Ovary (tissue), 9 donors: ENCODE data around the gene PCDHGC3. TPM values are rescaled to one million over a fixed set of nuclear protein-coding genes. Genes with fewer than 3 reads are reported as not detected.
A peak's percentile ranks its signal among the peaks of the same experiment; 100 is the strongest.

ENCODE experiments used
- DNase-seq, 5 donors: peaks; one replicate each; pipeline ENCODE4 v3.0.0-alpha.2; 2019 to 2020
- H3K27ac ChIP-seq, 2 donors: fragments of 200-600 bp; one replicate each; pipeline versions ENCODE4 v1.5.1 to v1.8.0; 2019 to 2022
- H3K27me3 ChIP-seq: fragments of 200-600 bp; one replicate; pipeline ENCODE4 v1.8.0; 2022
- H3K36me3 ChIP-seq: fragments of 200-600 bp; sonication (generic); one replicate; pipeline ENCODE4 v1.5.1; 2019
- H3K4me1 ChIP-seq: one replicate; pipeline ENCODE4 v1.8.1; 2013; ENCODE audit warnings: mild to moderate bottlenecking, moderate library complexity; ENCODE audit not compliant: insufficient read depth
- H3K4me3 ChIP-seq: fragments of 200-600 bp; sonication (generic); one replicate; pipeline ENCODE4 v1.5.1; 2017
- H3K9me3 ChIP-seq, 2 donors: fragments of 200-600 bp in 1 of 2; sonication (generic) in 1 of 2; one replicate each; pipeline versions ENCODE4 v1.5.1 to v1.8.1; 2013 to 2019; ENCODE audit warnings: mild to moderate bottlenecking in 1 of 2, moderate library complexity in 1 of 2
- CTCF ChIP-seq, 3 donors: fragments of 450-650 bp in 2 of 3; fragments of 200-600 bp in 1 of 3; IDR thresholded peaks; one replicate each; pipeline versions ENCODE4 v1.5.1 to v1.8.0; 2016 to 2022; ENCODE audit warnings: antibody characterized with exemption in 3 of 3, mild to moderate bottlenecking in 1 of 3
- EP300 ChIP-seq: sonication (generic); formaldehyde crosslinking; IDR thresholded peaks from one replicate; pipeline ENCODE4 v1.6.1; 2017; ENCODE audit warnings: antibody characterized with exemption
- POLR2A ChIP-seq: fragments of 450-650 bp; IDR thresholded peaks from one replicate; pipeline ENCODE4 v1.6.1; 2017; ENCODE audit warnings: antibody characterized with exemption, mild to moderate bottlenecking, moderate library complexity
- WGBS, 3 donors: extraction: QIAGEN DNeasy Blood & Tissue Kit in 1 of 3; methylation state at CpG; one replicate each; pipeline versions ENCODE4 v1.1.5 to v1.1.7; 2013 to 2017; 5-methylcytosine and 5-hydroxymethylcytosine counted together
- intact Hi-C, 4 donors: fragments of 100-400 bp; cut with DNase I; formaldehyde crosslinking; loops; one replicate each; pipeline versions ENCODE4 v1.11.0 to v1.15.1; 2022 to 2023
- polyA plus RNA-seq, 2 donors: library from polyadenylated mRNA; stranded (reverse); fragments of 200-250 nt in 1 of 2; fragments of 350-450 nt in 1 of 2; fragmentation: Illumina TruSeq in 1 of 2; extraction: RNeasy Lipid Tissue Mini Kit (QIAGEN cat#74804) in 1 of 2; gene quantifications; one replicate each; pipeline ENCODE4 v1.2.3, GENCODE V29; 2013 to 2014
- total RNA-seq, 7 donors: library from RNA; depleted of rRNA in 2 of 7; stranded (reverse); fragments of >200 nt in 2 of 7; fragmentation: NEBNext Ultra II Directional in 3 of 7; extraction: Animal tissue kit (Norgen Biotek cat#: 25700) in 3 of 7; gene quantifications; one replicate each; pipeline versions ENCODE4 v1.1.0 to v1.2.4, GENCODE V29; 2016 to 2023
- donor health status: DM: no; HTN: no; CAD: no; lungs with moderate emphysema.
- donor health status: DM: no; HTN: no; CAD: no.
- donor health status: Bipolar disorder and iron deficiency.
- donor health status: DM: yes; HTN: yes; CAD: no.
- donor health status: DM: no; HTN: no; CAD: no.
- donor health status: DM: yes; HTN: yes; CAD: no.

PCDHGC3 gene
- total and polyA plus RNA-seq, 9 donors, result 19.6 to 92.9 (median 67.7) TPM

GRCh38 chr5:141491323-141492167 lies 15.8 kb downstream of the PCDHGC3 start:
- intact Hi-C loops, result no loop called here
- peaks cover 4% of the 10 kb centered on the region for H3K4me1 ChIP-seq
- no peaks in the 10 kb centered on the region for H3K36me3 ChIP-seq
- WGBS, 3 donors, result 77 to 82% (median 80%) methylated on average over 62 to 66 of the region's 66 CpGs
- H3K27ac ChIP-seq, result no peak overlapping the region
- no peaks in the 10 kb centered on the region for H3K9me3 ChIP-seq
- TF ChIP-seq POLR2A (no peak), CTCF (IDR thresholded peaks at IDR 0.05) (no peak), EP300 (no peak)
- H3K4me3 ChIP-seq, result no peak overlapping the region
- no peak for DNase-seq
- H3K27me3 ChIP-seq, result no peaks in the 10 kb centered on the region

GRCh38 chr5:141492168-141492885 lies 16.6 kb downstream of the PCDHGC3 start:
- H3K27me3 ChIP-seq, result no peaks in the 10 kb centered on the region
- 82 to 86% (median 86%) methylated on average over 63 to 68 of the region's 68 CpGs for WGBS, 3 donors
- no peak for DNase-seq
- no peaks in the 10 kb centered on the region for H3K36me3 ChIP-seq
- peaks cover 4% of the 10 kb centered on the region for H3K4me1 ChIP-seq
- no peak overlapping the region for H3K4me3 ChIP-seq
- H3K27ac ChIP-seq, result no peak overlapping the region
- H3K9me3 ChIP-seq, result no peaks in the 10 kb centered on the region
- TF ChIP-seq POLR2A, result no peak
- no peak for TF ChIP-seq EP300
- intact Hi-C loops, result no loop called here

GRCh38 chr5:141493500-141494422 lies 18.0 kb downstream of the PCDHGC3 start:
- peaks cover 4% of the 10 kb centered on the region for H3K4me1 ChIP-seq
- intact Hi-C loops, result no loop called here
- H3K27ac ChIP-seq, result peak overlapping the region; percentile 21 to 38
- H3K4me3 ChIP-seq, result no peak overlapping the region
- H3K27me3 ChIP-seq, result no peaks in the 10 kb centered on the region
- no peak for TF ChIP-seq CTCF (IDR thresholded peaks at IDR 0.05)
- no peak for TF ChIP-seq POLR2A
- TF ChIP-seq EP300, result no peak
- DNase-seq, result no peak
- 58 to 69% (median 65%) methylated on average over 10 of the region's 10 CpGs for WGBS, 3 donors
- no peaks in the 10 kb centered on the region for H3K9me3 ChIP-seq
- no peaks in the 10 kb centered on the region for H3K36me3 ChIP-seq

GRCh38 chr5:141494761-141495452 lies 19.1 kb downstream of the PCDHGC3 start:
- no peaks in the 10 kb centered on the region for H3K27me3 ChIP-seq
- H3K4me1 ChIP-seq, result peaks cover 4% of the 10 kb centered on the region
- no peaks in the 10 kb centered on the region for H3K9me3 ChIP-seq
- 36 to 55% (median 48%) methylated on average over 22 of the region's 22 CpGs for WGBS, 3 donors
- H3K36me3 ChIP-seq, result no peaks in the 10 kb centered on the region
- no peak overlapping the region for H3K4me3 ChIP-seq
- peak in 2 of 5 donors; percentile 34 to 50 for DNase-seq
- TF ChIP-seq CTCF (IDR thresholded peaks at IDR 0.05) (no peak), EP300 (no peak), POLR2A (no peak)
- intact Hi-C loops, result no loop called here
- H3K27ac ChIP-seq, result peak overlapping the region in 1 of 2 donors; percentile 51
